Suprapubic skin (tissue), 3 donors: ENCODE results near the gene CMC1.

ENCODE experiments used
- CTCF ChIP-seq, 2 donors: fragments of 200-600 bp in 1 of 2; fragments of 450-650 bp in 1 of 2; sonication (generic) in 1 of 2; IDR thresholded peaks; one replicate each; pipeline ENCODE4 v1.5.1; 2016 to 2019; ENCODE audit warnings: antibody characterized with exemption in 2 of 2, mild to moderate bottlenecking in 1 of 2, moderate library complexity in 1 of 2
- EP300 ChIP-seq: sonication (generic); formaldehyde crosslinking; IDR thresholded peaks from one replicate; pipeline ENCODE4 v1.6.1; 2017; ENCODE audit warnings: antibody characterized with exemption
- POLR2A ChIP-seq, 2 donors: fragments of 450-650 bp; IDR thresholded peaks; one replicate each; pipeline ENCODE4 v1.6.1; 2017; ENCODE audit warnings: antibody characterized with exemption in 2 of 2, mild to moderate bottlenecking in 2 of 2, moderate library complexity in 2 of 2

DNA sequence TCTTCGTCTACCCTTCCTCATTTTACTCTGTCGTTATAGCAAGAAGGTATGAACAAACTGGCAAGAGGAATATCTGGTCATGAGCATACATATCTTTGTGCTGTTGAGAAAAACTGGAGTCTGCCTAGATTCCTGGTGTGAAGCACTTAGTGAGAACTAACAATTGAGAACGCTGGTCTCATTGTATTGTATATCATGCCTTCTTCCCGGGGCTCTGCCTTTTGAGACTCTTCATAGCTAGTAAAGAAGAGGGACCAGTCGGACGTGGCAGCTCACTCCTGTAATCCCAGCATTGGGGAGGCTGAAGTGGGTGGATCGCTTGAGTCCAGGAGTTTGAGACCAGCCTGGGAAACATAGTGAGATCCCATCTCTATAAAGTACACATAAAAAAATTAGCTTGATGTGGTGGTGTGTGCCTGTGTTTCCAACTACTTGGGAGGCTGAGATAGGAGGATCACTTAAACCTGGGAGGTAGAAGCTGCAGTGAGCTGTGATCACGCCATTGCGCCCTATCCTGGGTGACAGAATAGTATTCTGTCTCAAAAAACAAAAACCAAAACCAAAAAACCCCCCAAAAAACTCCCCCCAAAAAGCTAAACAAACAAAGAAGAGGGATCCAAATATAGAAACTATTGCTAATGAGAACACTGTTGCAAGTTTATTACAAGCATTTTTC, 11.8 kb downstream of the CMC1 start:
- TF ChIP-seq CTCF (IDR thresholded peaks at IDR 0.05) (no peak), POLR2A (IDR thresholded peaks at IDR 0.05) (no peak), EP300 (no peak)
